MM.1S (cell line): Measurements from ENCODE around the gene FGF12.

Experiments
- CTCF ChIP-seq: fragments of 300-600 bp; sonication (generic); IDR thresholded peaks from 2 replicates; pipeline ENCODE4 v1.5.1; 2016; ENCODE audit warnings: antibody characterized with exemption, low read length, mixed read lengths
- EZH2 ChIP-seq: fragments of 300-600 bp; sonication (generic); optimal IDR thresholded peaks from 2 replicates; pipeline ENCODE3; 2017; ENCODE audit warnings: low read depth, mild to moderate bottlenecking, antibody characterized with exemption, low read length, mixed read lengths

- TF ChIP-seq EZH2 (no peak), CTCF (no peak)
Measured at GRCh38 chr3:192366916-192367315, 360.4 kb downstream of the FGF12 start.
